ENCODE results near the gene RHOA. TPM values are rescaled to one million over a fixed set of nuclear protein-coding genes. Genes with fewer than 3 reads are reported as not detected.

RHOA gene
- total and polyA plus RNA-seq, 2 of the 8 experiments (the other 6 are each of a cell fraction or from before 2014, with no cell fraction given) = 176 to 397 TPM

DNA sequence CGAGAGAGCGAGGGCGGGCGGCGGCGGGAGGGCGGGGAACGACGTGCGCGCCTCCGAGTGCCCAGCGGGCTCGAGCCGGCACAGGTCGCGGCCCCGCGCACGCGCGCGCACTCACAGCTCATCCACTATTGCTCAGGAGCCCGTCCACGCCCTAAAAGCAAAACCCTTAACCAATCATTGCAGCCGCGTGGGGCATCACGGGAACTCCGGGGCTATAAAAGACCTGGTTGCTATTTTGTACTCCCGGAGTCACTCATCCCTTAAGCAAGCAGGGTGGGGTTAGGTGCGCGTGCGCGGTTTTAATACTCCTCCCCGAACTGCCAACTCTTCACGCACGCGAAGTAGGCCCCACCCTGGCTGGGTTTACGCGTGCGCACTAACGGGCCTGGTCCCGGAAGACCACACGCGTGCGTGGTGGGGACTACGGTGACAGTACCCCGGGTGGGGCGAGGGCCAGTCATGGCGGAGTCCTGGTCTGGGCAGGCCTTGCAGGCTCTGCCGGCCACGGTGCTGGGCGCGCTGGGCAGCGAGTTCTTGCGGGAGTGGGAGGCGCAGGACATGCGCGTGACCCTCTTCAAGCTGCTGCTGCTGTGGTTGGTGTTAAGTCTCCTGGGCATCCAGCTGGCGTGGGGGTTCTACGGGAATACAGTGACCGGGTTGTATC is at the start of gene RHOA, which contains the start of gene TCTA (continued):
- TF ChIP-seq, protein P1, sequence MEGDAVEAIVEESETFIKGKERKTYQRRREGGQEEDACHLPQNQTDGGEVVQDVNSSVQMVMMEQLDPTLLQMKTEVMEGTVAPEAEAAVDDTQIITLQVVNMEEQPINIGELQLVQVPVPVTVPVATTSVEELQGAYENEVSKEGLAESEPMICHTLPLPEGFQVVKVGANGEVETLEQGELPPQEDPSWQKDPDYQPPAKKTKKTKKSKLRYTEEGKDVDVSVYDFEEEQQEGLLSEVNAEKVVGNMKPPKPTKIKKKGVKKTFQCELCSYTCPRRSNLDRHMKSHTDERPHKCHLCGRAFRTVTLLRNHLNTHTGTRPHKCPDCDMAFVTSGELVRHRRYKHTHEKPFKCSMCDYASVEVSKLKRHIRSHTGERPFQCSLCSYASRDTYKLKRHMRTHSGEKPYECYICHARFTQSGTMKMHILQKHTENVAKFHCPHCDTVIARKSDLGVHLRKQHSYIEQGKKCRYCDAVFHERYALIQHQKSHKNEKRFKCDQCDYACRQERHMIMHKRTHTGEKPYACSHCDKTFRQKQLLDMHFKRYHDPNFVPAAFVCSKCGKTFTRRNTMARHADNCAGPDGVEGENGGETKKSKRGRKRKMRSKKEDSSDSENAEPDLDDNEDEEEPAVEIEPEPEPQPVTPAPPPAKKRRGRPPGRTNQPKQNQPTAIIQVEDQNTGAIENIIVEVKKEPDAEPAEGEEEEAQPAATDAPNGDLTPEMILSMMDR (IDR thresholded peaks at IDR 0.05; ENCODE audit: control extremely low read depth in 1 of 3, insufficient read depth in 1 of 3, low read depth in 1 of 3, low read length in 3 of 3) = 0 out of 4 replicates have a peak, but pooled peaks of 1 of the 3 experiments have one; percentile 8
- no peak for TF ChIP-seq CEBPB (IDR thresholded peaks at IDR 0.05; ENCODE audit: low read depth, low read length)
- no peak for TF ChIP-seq HDAC6 (IDR thresholded peaks at IDR 0.05; ENCODE audit: low read depth, low read length)
- TF ChIP-seq PHF8 (conservative IDR thresholded peaks at IDR 0.05; ENCODE audit: low read depth, low read length) = peak; percentile 89
- peak; percentile 69 for TF ChIP-seq TAF7 (optimal IDR thresholded peaks at IDR 0.05; ENCODE audit: borderline replicate concordance, low read depth, low read length)
- peak; percentile 44 for TF ChIP-seq ASH2L (IDR thresholded peaks at IDR 0.05; ENCODE audit: low read length)
- TF ChIP-seq HDAC2 (IDR thresholded peaks at IDR 0.05; ENCODE audit: borderline replicate concordance in 1 of 2, low read depth in 2 of 2, low read length in 2 of 2) = peak; percentile 79 to 81
- TF ChIP-seq JUND (IDR thresholded peaks at IDR 0.05; ENCODE audit: low read length) = 0 out of 2 replicates have a peak, but pooled peaks have one; percentile 5
- no peak for TF ChIP-seq SRF (IDR thresholded peaks at IDR 0.05; ENCODE audit: low read depth, low read length)
- TF ChIP-seq EZH2 (IDR thresholded peaks at IDR 0.05; ENCODE audit: low read depth, low read length, severe bottlenecking) = no peak
- TF ChIP-seq TEAD4 (IDR thresholded peaks at IDR 0.05; ENCODE audit: low read depth, low read length) = no peak
- peak in 1 of 2 experiments; percentile 30; a peak in 1 of 4 replicates for TF ChIP-seq SIN3A (conservative IDR thresholded peaks at IDR 0.05 in 1 of 2, IDR thresholded peaks at IDR 0.05 in 1 of 2; ENCODE audit: low read depth in 1 of 2, low read length in 2 of 2)
- TF ChIP-seq POLR2AphosphoS5 (IDR thresholded peaks at IDR 0.05; ENCODE audit: low read depth, low read length) = peak; percentile 93
- peak; percentile 69 for TF ChIP-seq YY1 (IDR thresholded peaks at IDR 0.05; ENCODE audit: low read depth, low read length)
- no peak for TF ChIP-seq FOSL1 (IDR thresholded peaks at IDR 0.05; ENCODE audit: insufficient read depth, low read depth, low read length)
- peak; percentile 81 for TF ChIP-seq GTF2F1 (IDR thresholded peaks at IDR 0.05; ENCODE audit: borderline replicate concordance, low read depth, low read length)
- TF ChIP-seq CTBP2 (IDR thresholded peaks at IDR 0.05; ENCODE audit: borderline replicate concordance, insufficient read depth, insufficient read length, low read length) = no peak
- peak; percentile 45 for TF ChIP-seq KDM4A (IDR thresholded peaks at IDR 0.05; ENCODE audit: low read depth, low read length, severe bottlenecking)
- TF ChIP-seq TBP (IDR thresholded peaks at IDR 0.05; ENCODE audit: low read depth, low read length) = peak; percentile 97
